Liver (tissue), 9 donors: ENCODE data around the gene SLC4A7. TPM values are rescaled to one million over a fixed set of nuclear protein-coding genes. Genes with fewer than 3 reads are reported as not detected.
"Not testable (repeated sequence)": the region's sequence is repeated elsewhere in the genome, so short reads cannot be mapped to it uniquely, and the experiment has no call there.

ENCODE experiments used
- DNase-seq: peaks from one replicate; pipeline ENCODE4 v3.0.0-alpha.2; 2017; ENCODE audit warnings: low spot score
- H3K27ac ChIP-seq, 2 donors: one replicate each; pipeline ENCODE4 v1.7.0; 2013; ENCODE audit warnings: inconsistent platforms in 2 of 2, low read length in 2 of 2, control low read depth in 1 of 2, low read depth in 1 of 2, mild to moderate bottlenecking in 1 of 2
- H3K27me3 ChIP-seq, 4 donors: one replicate each; pipeline versions ENCODE4 v1.6.1 to v1.7.0; 2013; ENCODE audit warnings: low read length in 3 of 4, inconsistent platforms in 1 of 4, mild to moderate bottlenecking in 1 of 4, moderate library complexity in 1 of 4; ENCODE audit not compliant: control insufficient read depth in 4 of 4, insufficient read depth in 4 of 4
- H3K36me3 ChIP-seq, 4 donors: one replicate each; pipeline versions ENCODE4 v1.6.1 to v1.7.0; 2013; ENCODE audit warnings: low read length in 3 of 4, mild to moderate bottlenecking in 3 of 4, low read depth in 1 of 4, moderate library complexity in 1 of 4; ENCODE audit not compliant: control insufficient read depth in 4 of 4, insufficient read depth in 3 of 4
- H3K4me1 ChIP-seq, 4 donors: one replicate each; pipeline versions ENCODE4 v1.6.1 to v1.7.0; 2013; ENCODE audit warnings: low read length in 3 of 4, mild to moderate bottlenecking in 3 of 4, moderate library complexity in 1 of 4; ENCODE audit not compliant: control insufficient read depth in 4 of 4, insufficient read depth in 4 of 4
- H3K4me3 ChIP-seq, 3 donors: one replicate each; pipeline versions ENCODE4 v1.6.1 to v1.7.0; 2013; ENCODE audit warnings: low read length in 3 of 3, control low read depth in 1 of 3, low read depth in 1 of 3, mild to moderate bottlenecking in 1 of 3
- H3K9ac ChIP-seq, 2 donors: one replicate each; pipeline ENCODE4 v1.7.0; 2013; ENCODE audit warnings: low read length in 2 of 2, mild to moderate bottlenecking in 2 of 2, moderate library complexity in 2 of 2, control low read depth in 1 of 2, low read depth in 1 of 2
- H3K9me3 ChIP-seq, 4 donors: one replicate each; pipeline versions ENCODE4 v1.6.1 to v1.7.0; 2013; ENCODE audit warnings: low read length in 3 of 4; ENCODE audit not compliant: control insufficient read depth in 4 of 4
- EGR1 ChIP-seq, 2 donors: IDR thresholded peaks; 2 replicates each; pipeline ENCODE4 v1.6.1; 2016 to 2018; ENCODE audit warnings: antibody characterized with exemption in 2 of 2, low read depth in 2 of 2
- FOXA1 ChIP-seq: IDR thresholded peaks from 2 replicates; pipeline ENCODE4 v1.6.1; 2016; ENCODE audit warnings: antibody characterized with exemption
- FOXA2 ChIP-seq: IDR thresholded peaks from 2 replicates; pipeline ENCODE4 v1.6.1; 2016; ENCODE audit warnings: antibody characterized with exemption
- HNF4A ChIP-seq, 2 donors: conservative IDR thresholded peaks; 2 replicates each; pipeline ENCODE4 v1.6.1; 2016; ENCODE audit warnings: antibody characterized with exemption in 2 of 2, mild to moderate bottlenecking in 2 of 2
- HNF4G ChIP-seq: IDR thresholded peaks from 2 replicates; pipeline ENCODE4 v1.6.1; 2016; ENCODE audit warnings: antibody characterized with exemption
- JUND ChIP-seq, 2 donors: IDR thresholded peaks; 2 replicates each; pipeline ENCODE4 v1.6.1; 2016; ENCODE audit warnings: antibody characterized with exemption in 2 of 2
- MAX ChIP-seq: IDR thresholded peaks from 2 replicates; pipeline ENCODE4 v1.6.1; 2016; ENCODE audit warnings: antibody characterized with exemption
- NR2F2 ChIP-seq: IDR thresholded peaks from 2 replicates; pipeline ENCODE4 v1.6.1; 2016; ENCODE audit warnings: antibody characterized with exemption
- RAD21 ChIP-seq, 2 donors: IDR thresholded peaks; 2 replicates each; pipeline ENCODE4 v1.6.1; 2016; ENCODE audit warnings: antibody characterized with exemption in 2 of 2, mild to moderate bottlenecking in 2 of 2
- RXRA ChIP-seq, 2 donors: IDR thresholded peaks; 2 replicates each; pipeline ENCODE4 v1.6.1; 2017 to 2018; ENCODE audit warnings: antibody characterized with exemption in 2 of 2, mild to moderate bottlenecking in 1 of 2
- SP1 ChIP-seq: IDR thresholded peaks from 2 replicates; pipeline ENCODE4 v1.6.1; 2018; ENCODE audit warnings: antibody characterized with exemption, mild to moderate bottlenecking
- TAF1 ChIP-seq: conservative IDR thresholded peaks from 2 replicates; pipeline ENCODE4 v1.6.1; 2016; ENCODE audit warnings: antibody characterized with exemption, mild to moderate bottlenecking
- YY1 ChIP-seq: IDR thresholded peaks from 2 replicates; pipeline ENCODE4 v1.6.1; 2016; ENCODE audit warnings: antibody characterized with exemption, mild to moderate bottlenecking
- WGBS: extraction: QIAGEN DNeasy Blood & Tissue Kit; methylation state at CpG from one replicate; pipeline ENCODE4 v1.1.7; 2013; 5-methylcytosine and 5-hydroxymethylcytosine counted together
- polyA plus RNA-seq, 2 donors: library from polyadenylated mRNA; stranded (reverse) in 1 of 2; unstranded in 1 of 2; fragments of 200-250 nt in 1 of 2; fragments of >200 nt in 1 of 2; fragmentation: Nextera tagmentation in 1 of 2; extraction: Ambion mirVana in 1 of 2; gene quantifications; one replicate each; pipeline versions ENCODE4 v1.2.1 to v1.2.3, GENCODE V29; 2013 to 2015
- total RNA-seq, 2 donors: library from RNA; depleted of rRNA; stranded (reverse); fragments of >200 nt; gene quantifications; one replicate each; pipeline ENCODE4 v1.2.3, GENCODE V29; 2014
- TF ChIP-seq, protein P1 (sequence below): IDR thresholded peaks from 2 replicates; pipeline ENCODE4 v1.6.1; 2016; ENCODE audit warnings: antibody characterized with exemption
- TF ChIP-seq, protein P2 (sequence below): IDR thresholded peaks from 2 replicates; pipeline ENCODE4 v1.6.1; 2016; ENCODE audit warnings: antibody characterized with exemption
- TF ChIP-seq, protein P3 (sequence below): fragments of 150-350 bp; IDR thresholded peaks from 2 replicates; pipeline ENCODE4 v1.5.1; 2017; ENCODE audit warnings: improper control_type of control experiment, low read depth, low read length; ENCODE audit not compliant: missing input control
- TF ChIP-seq, protein P4 (sequence below): IDR thresholded peaks from 2 replicates; pipeline ENCODE4 v1.6.1; 2016; ENCODE audit warnings: antibody characterized with exemption, mild to moderate bottlenecking
- donor health status: healthy.
- donor health status: healthy.
- donor health status: healthy.
- donor health status: healthy.
- donor health status: healthy.

Gene SLC4A7
- total and polyA plus RNA-seq, 4 donors: 0.76 to 9.8 (median 4.1) TPM

DNA sequence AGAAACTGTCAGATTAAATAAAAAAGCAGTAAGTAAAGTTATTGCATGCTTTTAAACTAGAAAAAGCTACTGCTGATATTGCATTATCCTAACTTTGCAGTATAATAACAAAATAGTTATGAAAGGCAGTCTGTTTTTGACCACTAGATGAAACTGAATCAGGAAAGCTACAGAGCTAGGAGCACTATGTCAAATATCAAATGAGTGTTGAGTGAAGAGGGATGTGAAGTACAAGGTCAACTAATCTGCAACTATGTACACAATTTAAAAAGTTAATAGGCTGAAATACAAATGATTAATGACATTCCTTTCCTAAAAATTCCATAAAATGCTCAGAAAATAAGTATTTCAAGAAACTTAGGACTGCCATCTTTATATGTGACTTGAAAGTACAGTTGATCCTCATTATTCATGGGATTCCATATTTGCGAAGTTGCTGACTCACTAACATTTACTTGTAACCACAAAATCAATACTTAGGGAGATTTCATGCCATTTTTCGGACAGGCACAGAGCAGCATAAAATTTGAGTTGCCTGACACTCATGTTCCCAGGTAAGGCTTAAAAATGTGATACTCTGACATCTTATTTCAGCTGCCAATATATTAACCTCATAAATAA, 34.5 kb downstream of the SLC4A7 start:
- TF ChIP-seq, protein P1, sequence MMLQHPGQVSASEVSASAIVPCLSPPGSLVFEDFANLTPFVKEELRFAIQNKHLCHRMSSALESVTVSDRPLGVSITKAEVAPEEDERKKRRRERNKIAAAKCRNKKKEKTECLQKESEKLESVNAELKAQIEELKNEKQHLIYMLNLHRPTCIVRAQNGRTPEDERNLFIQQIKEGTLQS: no peak
- peak; percentile 36 for TF ChIP-seq YY1
- H3K9ac ChIP-seq: no peak overlapping the region
- no peak overlapping the region for H3K27ac ChIP-seq
- H3K27me3 ChIP-seq: no peaks in the 10 kb centered on the region
- H3K9me3 ChIP-seq: no peaks in the 10 kb centered on the region
- 41% methylated on average over 2 of the region's 2 CpGs for WGBS
- no peaks in the 10 kb centered on the region for H3K36me3 ChIP-seq
- peaks cover 0 to 8% (median 2%) of the 10 kb centered on the region in 4 donors for H3K4me1 ChIP-seq
- H3K4me3 ChIP-seq: no peak overlapping the region
- DNase-seq: no peak

- not testable (repeated sequence) for H3K4me3 ChIP-seq, DNase-seq, H3K27ac ChIP-seq, H3K27me3 ChIP-seq, H3K36me3 ChIP-seq, H3K4me1 ChIP-seq, H3K9me3 ChIP-seq, H3K9ac ChIP-seq
- WGBS: 97% methylated on average over 13 of the region's 13 CpGs
These were observed 41.2 kb downstream of the SLC4A7 start for GRCh38 chr3:27442995-27443394.

GRCh38 chr3:27438352-27438751, 45.8 kb downstream of the SLC4A7 start:
- not testable (repeated sequence) for H3K4me1 ChIP-seq, H3K9ac ChIP-seq, H3K36me3 ChIP-seq, DNase-seq, H3K27ac ChIP-seq, H3K27me3 ChIP-seq, H3K9me3 ChIP-seq, H3K4me3 ChIP-seq
- WGBS: over 99% methylated on average over 4 of the region's 4 CpGs

DNA sequence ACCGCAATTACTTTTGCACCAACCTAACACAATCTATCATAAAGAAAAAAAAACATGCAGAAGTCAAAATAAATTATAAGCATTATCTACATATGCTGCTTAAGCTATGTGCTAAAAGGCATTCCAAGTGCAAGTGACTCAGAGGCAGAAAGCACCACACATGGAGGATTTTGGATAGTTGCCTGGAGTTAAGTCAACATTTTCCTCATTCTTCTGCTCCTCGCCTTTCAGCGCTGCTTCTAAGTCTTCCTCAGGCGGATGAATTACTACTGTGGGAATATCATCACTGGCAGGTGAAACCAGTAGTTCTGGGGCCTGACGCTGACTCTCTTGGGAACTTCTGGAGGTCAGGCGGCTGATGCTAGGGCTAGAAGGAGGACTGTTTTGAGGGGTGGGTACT, 53.1 kb downstream of the SLC4A7 start:
- no peaks in the 10 kb centered on the region for H3K27me3 ChIP-seq
- TF ChIP-seq EGR1 (IDR thresholded peaks at IDR 0.05; ENCODE audit: low read depth in 2 of 2) (no peak), RXRA (IDR thresholded peaks at IDR 0.05) (no peak), YY1 (no peak), SP1 (no peak), FOXA2 (no peak), HNF4G (no peak), FOXA1 (no peak), MAX (no peak), JUND (IDR thresholded peaks at IDR 0.05) (no peak), RAD21 (IDR thresholded peaks at IDR 0.05) (no peak), HNF4A (conservative IDR thresholded peaks at IDR 0.05) (no peak), NR2F2 (no peak), TAF1 (no peak)
- TF ChIP-seq, protein P1: no peak
- TF ChIP-seq, protein P2, sequence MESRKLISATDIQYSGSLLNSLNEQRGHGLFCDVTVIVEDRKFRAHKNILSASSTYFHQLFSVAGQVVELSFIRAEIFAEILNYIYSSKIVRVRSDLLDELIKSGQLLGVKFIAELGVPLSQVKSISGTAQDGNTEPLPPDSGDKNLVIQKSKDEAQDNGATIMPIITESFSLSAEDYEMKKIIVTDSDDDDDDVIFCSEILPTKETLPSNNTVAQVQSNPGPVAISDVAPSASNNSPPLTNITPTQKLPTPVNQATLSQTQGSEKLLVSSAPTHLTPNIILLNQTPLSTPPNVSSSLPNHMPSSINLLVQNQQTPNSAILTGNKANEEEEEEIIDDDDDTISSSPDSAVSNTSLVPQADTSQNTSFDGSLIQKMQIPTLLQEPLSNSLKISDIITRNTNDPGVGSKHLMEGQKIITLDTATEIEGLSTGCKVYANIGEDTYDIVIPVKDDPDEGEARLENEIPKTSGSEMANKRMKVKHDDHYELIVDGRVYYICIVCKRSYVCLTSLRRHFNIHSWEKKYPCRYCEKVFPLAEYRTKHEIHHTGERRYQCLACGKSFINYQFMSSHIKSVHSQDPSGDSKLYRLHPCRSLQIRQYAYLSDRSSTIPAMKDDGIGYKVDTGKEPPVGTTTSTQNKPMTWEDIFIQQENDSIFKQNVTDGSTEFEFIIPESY: no peak
- TF ChIP-seq, protein P3, sequence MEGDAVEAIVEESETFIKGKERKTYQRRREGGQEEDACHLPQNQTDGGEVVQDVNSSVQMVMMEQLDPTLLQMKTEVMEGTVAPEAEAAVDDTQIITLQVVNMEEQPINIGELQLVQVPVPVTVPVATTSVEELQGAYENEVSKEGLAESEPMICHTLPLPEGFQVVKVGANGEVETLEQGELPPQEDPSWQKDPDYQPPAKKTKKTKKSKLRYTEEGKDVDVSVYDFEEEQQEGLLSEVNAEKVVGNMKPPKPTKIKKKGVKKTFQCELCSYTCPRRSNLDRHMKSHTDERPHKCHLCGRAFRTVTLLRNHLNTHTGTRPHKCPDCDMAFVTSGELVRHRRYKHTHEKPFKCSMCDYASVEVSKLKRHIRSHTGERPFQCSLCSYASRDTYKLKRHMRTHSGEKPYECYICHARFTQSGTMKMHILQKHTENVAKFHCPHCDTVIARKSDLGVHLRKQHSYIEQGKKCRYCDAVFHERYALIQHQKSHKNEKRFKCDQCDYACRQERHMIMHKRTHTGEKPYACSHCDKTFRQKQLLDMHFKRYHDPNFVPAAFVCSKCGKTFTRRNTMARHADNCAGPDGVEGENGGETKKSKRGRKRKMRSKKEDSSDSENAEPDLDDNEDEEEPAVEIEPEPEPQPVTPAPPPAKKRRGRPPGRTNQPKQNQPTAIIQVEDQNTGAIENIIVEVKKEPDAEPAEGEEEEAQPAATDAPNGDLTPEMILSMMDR: no peak
- TF ChIP-seq, protein P4, sequence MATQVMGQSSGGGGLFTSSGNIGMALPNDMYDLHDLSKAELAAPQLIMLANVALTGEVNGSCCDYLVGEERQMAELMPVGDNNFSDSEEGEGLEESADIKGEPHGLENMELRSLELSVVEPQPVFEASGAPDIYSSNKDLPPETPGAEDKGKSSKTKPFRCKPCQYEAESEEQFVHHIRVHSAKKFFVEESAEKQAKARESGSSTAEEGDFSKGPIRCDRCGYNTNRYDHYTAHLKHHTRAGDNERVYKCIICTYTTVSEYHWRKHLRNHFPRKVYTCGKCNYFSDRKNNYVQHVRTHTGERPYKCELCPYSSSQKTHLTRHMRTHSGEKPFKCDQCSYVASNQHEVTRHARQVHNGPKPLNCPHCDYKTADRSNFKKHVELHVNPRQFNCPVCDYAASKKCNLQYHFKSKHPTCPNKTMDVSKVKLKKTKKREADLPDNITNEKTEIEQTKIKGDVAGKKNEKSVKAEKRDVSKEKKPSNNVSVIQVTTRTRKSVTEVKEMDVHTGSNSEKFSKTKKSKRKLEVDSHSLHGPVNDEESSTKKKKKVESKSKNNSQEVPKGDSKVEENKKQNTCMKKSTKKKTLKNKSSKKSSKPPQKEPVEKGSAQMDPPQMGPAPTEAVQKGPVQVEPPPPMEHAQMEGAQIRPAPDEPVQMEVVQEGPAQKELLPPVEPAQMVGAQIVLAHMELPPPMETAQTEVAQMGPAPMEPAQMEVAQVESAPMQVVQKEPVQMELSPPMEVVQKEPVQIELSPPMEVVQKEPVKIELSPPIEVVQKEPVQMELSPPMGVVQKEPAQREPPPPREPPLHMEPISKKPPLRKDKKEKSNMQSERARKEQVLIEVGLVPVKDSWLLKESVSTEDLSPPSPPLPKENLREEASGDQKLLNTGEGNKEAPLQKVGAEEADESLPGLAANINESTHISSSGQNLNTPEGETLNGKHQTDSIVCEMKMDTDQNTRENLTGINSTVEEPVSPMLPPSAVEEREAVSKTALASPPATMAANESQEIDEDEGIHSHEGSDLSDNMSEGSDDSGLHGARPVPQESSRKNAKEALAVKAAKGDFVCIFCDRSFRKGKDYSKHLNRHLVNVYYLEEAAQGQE: no peak

More for the DNA sequence above, 53.1 kb downstream of the SLC4A7 start:
- Histone ChIP-seq H3K9ac (no peak overlapping the region), H3K4me3 (no peak overlapping the region), H3K36me3 (peaks cover 0 to 4% (median 0%) of the 10 kb centered on the region in 4 donors), H3K9me3 (no peaks in the 10 kb centered on the region), H3K27ac (no peak overlapping the region), H3K4me1 (no peaks in the 10 kb centered on the region)
- DNase-seq: no peak
- 76% methylated on average over 6 of the region's 6 CpGs for WGBS
